Renal cortex interstitium (tissue), 15 donors: ENCODE measurements around the gene SUMO3. TPM values are rescaled to one million over a fixed set of nuclear protein-coding genes. Genes with fewer than 3 reads are reported as not detected.

Source experiments
- DNase-seq, 11 donors: peaks; one replicate each; pipeline ENCODE4 v3.0.0-alpha.2; 2013; ENCODE audit warnings: low read depth in 9 of 11, low spot score in 4 of 11; ENCODE audit errors: extremely low read depth in 1 of 11
- long read RNA-seq, 16 experiments: transcript quantifications; one replicate each; lab custom pipeline, GENCODE V29; 2026
- polyA plus RNA-seq, 3 donors: library from polyadenylated mRNA; unstranded; fragments of 120-200 nt; gene quantifications; one replicate each; pipeline ENCODE4 v1.2.1, GENCODE V29; 2013; ENCODE audit not compliant: insufficient read length in 3 of 3

SUMO3 gene
- polyA plus RNA-seq = 100 to 1,000 TPM in 2 of 3 donors, 10 to 100 TPM in 1; 93.3 to 123 (median 115) TPM
- long read RNA-seq, donor 1, transcript SUMO3-201 (4 exons, 1,807 nt) = major isoform, 48 of 48 reads
- long read RNA-seq, donor 1, partial matches to known transcripts = 0 of 48 reads
- long read RNA-seq, donor 1, other reads (novel, unspliced or antisense) = 0 of 48 reads
- long read RNA-seq, donor 2, transcript SUMO3-201 (4 exons, 1,807 nt) = major isoform, 58 of 58 reads
- long read RNA-seq, donor 2, partial matches to known transcripts = 0 of 58 reads
- long read RNA-seq, donor 2, other reads (novel, unspliced or antisense) = 0 of 58 reads
- long read RNA-seq, donor 3, transcript SUMO3-201 (4 exons, 1,807 nt) = major isoform, 80 of 82 reads
- long read RNA-seq, donor 3, partial matches to known transcripts = 0 of 82 reads
- long read RNA-seq, donor 3, other reads (novel, unspliced or antisense) = 0 of 82 reads
- long read RNA-seq, donor 4, transcript SUMO3-201 (4 exons, 1,807 nt) = major isoform, 32 of 32 reads
- long read RNA-seq, donor 4, partial matches to known transcripts = 0 of 32 reads
- long read RNA-seq, donor 4, other reads (novel, unspliced or antisense) = 0 of 32 reads
- long read RNA-seq, donor 5, transcript SUMO3-201 (4 exons, 1,807 nt) = major isoform, 98 of 99 reads
- long read RNA-seq, donor 5, partial matches to known transcripts = 0 of 99 reads
- long read RNA-seq, donor 5, other reads (novel, unspliced or antisense) = 0 of 99 reads
- long read RNA-seq, donor 6, transcript SUMO3-201 (4 exons, 1,807 nt) = major isoform, 33 of 33 reads
- long read RNA-seq, donor 6, partial matches to known transcripts = 0 of 33 reads
- long read RNA-seq, donor 6, other reads (novel, unspliced or antisense) = 0 of 33 reads
- long read RNA-seq, donor 7, transcript SUMO3-201 (4 exons, 1,807 nt) = major isoform, 55 of 185 reads
- long read RNA-seq, donor 7, partial matches to known transcripts = 130 of 185 reads
- long read RNA-seq, donor 7, other reads (novel, unspliced or antisense) = 0 of 185 reads
- long read RNA-seq, donor 8, transcript SUMO3-201 (4 exons, 1,807 nt) = major isoform, 78 of 210 reads
- long read RNA-seq, donor 8, partial matches to known transcripts = 131 of 210 reads
- long read RNA-seq, donor 8, other reads (novel, unspliced or antisense) = 0 of 210 reads
- long read RNA-seq, donor 9, transcript SUMO3-201 (4 exons, 1,807 nt) = major isoform, 44 of 103 reads
- long read RNA-seq, donor 9, partial matches to known transcripts = 59 of 103 reads
- long read RNA-seq, donor 9, other reads (novel, unspliced or antisense) = 0 of 103 reads
- long read RNA-seq, donor 10, transcript SUMO3-201 (4 exons, 1,807 nt) = major isoform, 45 of 46 reads
- long read RNA-seq, donor 10, partial matches to known transcripts = 0 of 46 reads
- long read RNA-seq, donor 10, other reads (novel, unspliced or antisense) = 0 of 46 reads
- long read RNA-seq, donor 11, transcript SUMO3-201 (4 exons, 1,807 nt) = major isoform, 43 of 95 reads
- long read RNA-seq, donor 11, partial matches to known transcripts = 52 of 95 reads
- long read RNA-seq, donor 11, other reads (novel, unspliced or antisense) = 0 of 95 reads
- long read RNA-seq, donor 12, transcript SUMO3-201 (4 exons, 1,807 nt) = major isoform, 23 of 24 reads
- long read RNA-seq, donor 12, partial matches to known transcripts = 0 of 24 reads
- long read RNA-seq, donor 12, other reads (novel, unspliced or antisense) = 0 of 24 reads
- long read RNA-seq, donor 13, transcript SUMO3-201 (4 exons, 1,807 nt) = major isoform, 109 of 114 reads
- long read RNA-seq, donor 13, partial matches to known transcripts = 5 of 114 reads
- long read RNA-seq, donor 13, other reads (novel, unspliced or antisense) = 0 of 114 reads
- long read RNA-seq, donor 14, transcript SUMO3-201 (4 exons, 1,807 nt) = major isoform, 57 of 58 reads
- long read RNA-seq, donor 14, partial matches to known transcripts = 0 of 58 reads
- long read RNA-seq, donor 14, other reads (novel, unspliced or antisense) = 0 of 58 reads
- long read RNA-seq, donor 15, transcript SUMO3-201 (4 exons, 1,807 nt) = major isoform, 26 of 70 reads
- long read RNA-seq, donor 15, partial matches to known transcripts = 44 of 70 reads
- long read RNA-seq, donor 15, other reads (novel, unspliced or antisense) = 0 of 70 reads
- long read RNA-seq, donor 16, transcript SUMO3-201 (4 exons, 1,807 nt) = major isoform, 118 of 119 reads
- long read RNA-seq, donor 16, partial matches to known transcripts = 0 of 119 reads
- long read RNA-seq, donor 16, other reads (novel, unspliced or antisense) = 0 of 119 reads

DNA sequence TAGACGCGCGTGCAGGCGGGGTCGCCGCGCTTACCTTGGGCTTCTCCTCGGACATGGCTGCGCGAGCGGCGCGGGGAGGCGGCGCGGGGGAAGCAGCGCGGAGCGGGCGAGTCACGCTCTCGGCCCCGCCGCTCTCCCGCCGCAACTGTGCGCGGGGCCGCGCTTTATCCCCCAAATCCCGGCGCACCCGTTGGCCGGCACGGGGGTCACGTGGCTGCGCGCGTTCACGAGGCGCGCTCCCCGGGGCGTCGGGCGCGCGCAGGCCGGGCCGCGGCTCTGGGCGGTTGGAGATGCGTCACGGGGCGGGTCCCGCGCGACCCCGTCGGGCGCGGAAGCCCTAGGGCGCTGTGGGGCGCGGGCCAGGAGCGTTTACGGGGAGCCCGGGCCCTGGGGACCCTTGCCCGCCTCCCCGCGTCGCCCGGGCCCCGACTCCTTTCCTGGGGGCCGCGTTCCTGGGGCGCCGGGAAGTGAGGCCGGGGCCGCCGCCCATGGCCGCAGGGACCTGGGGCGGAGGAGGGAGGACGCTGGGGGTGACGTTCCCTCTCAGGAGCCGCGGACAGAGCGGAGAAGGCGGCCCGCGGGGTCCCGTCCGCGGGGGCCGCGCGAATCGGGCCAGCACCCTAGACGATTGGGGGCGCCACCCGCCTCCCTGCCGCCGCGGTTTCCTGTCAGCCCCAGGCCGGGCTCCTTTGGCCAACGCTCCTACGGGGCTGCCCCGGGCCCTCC, at the start of gene SUMO3:
TSS of gene SUMO3 (minus strand) at position 149 of the 726 bp plus-strand sequence. CDS start at position 55, 94 bp downstream.
- DNase-seq = peak in 9 of 11 donors; percentile 39 to 82 (median 72)

DNA sequence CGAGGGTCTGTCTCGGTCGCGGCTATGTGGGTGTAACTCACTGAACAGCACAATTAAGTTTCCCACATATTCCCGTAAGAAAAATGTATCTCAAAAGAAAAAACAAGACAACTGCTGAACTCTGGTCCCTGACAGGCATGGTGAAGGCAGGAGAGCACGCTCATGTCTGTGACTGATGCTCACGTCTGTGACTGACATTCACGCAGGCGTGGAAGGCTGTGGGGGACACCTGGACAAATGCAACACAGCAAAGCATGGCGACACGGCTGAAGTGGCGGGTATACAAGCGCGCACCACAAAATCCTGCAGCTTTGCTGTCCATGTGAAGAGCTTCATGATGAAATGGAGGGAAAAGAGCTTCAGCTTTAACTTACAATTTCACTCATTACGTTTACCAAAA, 49.6 kb upstream of the SUMO3 start:
- no peak for DNase-seq

DNA sequence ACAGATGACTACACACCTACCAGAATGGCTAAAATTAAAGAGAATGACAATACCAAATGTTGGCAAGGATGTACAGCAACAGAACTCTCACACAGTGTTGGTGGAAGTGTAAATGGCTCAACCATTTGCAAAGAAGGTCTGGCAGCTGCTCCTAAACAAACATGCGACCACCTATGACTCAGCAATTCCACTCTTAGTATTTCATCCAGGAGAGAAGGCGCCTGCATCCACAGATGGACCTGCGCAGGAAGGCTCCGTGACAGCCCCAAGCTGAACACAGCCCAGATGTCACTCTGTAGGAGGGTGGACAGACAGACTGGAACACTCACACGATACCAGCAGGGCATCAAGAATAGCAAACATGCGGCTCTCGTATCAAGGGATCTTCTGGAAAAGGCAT, 48.9 kb upstream of the SUMO3 start:
- no peak for DNase-seq

DNA sequence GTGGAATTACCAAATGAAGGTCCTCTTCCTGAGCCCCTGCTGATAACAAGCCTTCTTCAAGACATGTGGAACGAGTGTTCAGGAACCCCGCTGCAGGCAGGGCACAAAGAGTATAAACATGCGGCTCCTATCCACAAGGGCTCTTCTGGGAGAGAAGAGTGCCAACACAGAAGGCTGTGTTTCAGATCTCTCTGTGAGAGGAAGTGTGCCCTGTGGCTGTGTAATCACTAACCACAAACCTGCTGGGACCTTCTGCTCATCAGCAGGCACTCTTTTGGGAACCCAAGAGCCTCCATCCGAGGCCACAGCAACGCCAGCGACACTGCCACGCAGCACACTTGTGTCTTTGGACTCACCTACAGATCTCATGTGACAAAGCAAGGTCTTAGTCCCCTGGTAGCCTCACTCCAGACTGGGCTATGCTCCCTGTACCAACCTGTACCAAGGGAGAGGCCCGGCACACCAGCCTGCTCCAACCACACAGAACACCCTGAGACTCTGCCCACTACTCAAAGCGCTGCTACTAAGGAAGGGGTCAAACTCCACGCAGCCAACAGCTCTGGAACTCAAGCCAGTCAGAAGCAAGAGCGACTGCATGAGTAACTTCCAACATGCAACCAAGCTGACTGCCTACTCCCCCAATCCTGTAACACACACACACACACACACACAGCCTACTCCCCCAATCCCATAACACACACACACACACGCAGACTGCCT, 47.9 kb upstream of the SUMO3 start:
- DNase-seq = no peak

DNA sequence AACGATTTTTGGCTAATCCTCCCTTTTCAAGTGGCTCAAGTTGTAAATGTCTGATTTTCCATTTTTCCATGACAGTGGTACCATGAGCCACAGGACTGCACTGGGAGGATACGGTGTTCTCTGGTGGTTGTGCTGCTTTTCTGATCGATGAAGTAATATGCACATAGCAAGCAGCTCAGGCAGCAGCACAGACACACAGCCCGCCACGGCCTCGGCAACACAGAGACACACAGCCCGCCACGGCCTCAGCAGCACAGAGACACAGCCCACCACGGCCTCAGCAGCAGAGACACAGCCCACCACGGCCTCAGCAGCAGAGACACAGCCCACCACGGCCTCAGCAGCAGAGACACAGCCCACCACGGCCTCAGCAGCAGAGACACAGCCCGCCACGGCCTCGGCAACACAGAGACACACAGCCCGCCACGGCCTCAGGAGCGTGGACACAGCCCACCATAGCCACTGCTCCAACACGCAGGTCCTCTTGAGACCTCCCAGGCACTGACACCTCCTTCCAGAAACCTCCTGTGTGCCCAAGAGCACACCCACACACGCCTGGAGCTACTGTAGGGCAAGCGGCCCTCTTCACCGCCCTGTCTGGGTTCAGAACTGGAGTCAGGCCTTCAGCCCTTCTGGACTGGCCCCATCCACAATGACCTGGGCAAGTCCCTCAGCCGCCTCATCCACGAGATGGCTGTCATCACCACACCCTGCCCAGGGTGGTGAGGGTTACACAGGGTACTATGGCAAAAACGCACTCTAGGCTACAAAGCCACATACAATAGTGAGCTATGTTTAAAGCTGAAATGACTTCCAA, 45.2 kb upstream of the SUMO3 start:
- no peak for DNase-seq

DNA sequence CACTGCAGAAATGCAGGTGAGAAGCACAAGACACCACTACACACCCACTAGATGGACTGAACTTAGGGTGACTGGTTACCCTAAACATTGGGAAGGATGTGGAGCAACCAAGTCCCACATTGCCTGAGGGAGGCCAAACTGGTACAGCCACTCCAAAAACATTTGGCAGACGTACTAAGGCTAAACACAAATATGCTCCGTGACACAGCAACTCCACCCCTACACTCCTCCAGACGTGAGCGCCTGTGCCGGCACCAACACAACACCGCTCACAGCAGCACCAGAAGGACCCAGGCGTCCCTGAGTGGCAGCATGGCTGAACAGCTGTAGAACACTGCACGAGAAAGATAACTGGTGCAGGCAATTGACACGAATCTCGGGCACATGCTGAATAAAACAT, 40.9 kb upstream of the SUMO3 start:
- no peak for DNase-seq

DNA sequence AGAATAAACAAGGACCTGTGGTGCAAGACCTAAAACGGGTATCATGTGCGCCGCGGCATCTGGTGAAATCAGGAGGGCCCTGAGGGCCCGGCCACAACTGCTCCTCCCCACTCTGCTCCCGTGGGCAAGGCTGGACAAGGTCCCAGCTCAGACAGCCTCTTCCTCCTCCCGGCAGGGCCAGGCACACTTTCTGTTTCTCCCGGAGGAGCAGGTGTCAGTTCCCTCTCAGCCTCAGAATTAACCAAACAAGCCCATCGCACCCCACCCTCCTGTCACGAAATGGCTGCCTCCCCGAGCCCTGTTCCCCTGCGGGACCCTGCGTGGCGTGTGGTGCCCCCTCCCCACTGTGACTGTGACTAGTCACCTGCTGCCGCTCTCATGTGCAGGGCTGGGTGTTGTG, 40.4 kb upstream of the SUMO3 start:
- DNase-seq = no peak

DNA sequence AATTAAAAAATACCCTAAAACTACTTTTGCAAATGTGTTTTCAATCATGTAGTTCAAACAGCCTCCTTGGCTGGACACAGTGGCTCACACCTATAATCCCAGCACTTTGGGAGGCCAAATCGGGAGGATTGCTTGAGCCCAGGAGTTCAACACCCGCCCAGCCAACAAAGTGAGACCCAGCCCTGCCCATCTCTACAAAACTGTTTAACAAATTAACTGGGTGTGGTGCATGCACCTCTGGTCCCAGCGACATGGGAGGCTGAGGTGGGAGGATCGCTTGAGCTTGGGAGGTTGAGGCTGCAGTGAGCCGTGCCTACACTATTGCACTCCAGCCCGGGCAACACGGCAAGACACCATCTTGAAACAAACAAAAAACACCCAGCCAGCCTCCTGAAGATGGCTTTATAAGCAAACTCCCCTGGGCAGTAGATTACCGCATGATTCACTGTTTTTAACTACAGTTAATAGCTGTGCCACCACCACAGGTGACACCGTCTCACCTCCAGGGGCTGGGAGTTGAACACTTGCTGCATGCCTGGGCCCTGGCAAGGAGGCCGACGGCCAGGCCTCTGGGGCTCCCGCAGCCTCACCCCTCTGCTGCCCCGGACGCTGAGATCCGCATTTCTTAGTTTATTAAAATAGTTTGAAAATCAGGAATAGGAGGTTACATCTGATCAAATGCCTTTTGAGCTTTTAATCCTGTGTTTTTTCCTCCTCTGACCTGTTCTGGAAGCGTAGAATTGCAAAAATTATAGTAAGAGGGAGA, 39.4 kb upstream of the SUMO3 start:
- no peak for DNase-seq

DNA sequence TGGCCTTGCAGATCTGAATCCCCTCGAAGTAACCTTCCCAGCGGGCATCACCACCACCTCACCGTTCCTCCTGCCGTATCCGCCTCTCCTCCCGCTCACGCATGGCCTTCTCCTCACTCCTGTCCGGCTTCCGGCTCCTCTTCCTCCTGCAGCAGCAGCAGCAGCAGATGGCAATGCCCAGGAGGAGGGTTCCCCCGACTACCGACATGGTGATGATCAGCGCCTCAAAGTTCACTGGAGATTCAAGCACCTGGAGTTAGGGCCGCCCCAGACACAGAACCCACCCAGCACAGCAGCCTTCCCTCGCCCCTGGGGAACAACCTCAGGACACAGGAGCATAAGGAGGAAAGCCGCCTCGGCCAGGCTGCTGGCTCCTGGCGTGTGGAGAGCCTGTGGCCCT, 38.3 kb upstream of the SUMO3 start:
- no peak for DNase-seq

DNA sequence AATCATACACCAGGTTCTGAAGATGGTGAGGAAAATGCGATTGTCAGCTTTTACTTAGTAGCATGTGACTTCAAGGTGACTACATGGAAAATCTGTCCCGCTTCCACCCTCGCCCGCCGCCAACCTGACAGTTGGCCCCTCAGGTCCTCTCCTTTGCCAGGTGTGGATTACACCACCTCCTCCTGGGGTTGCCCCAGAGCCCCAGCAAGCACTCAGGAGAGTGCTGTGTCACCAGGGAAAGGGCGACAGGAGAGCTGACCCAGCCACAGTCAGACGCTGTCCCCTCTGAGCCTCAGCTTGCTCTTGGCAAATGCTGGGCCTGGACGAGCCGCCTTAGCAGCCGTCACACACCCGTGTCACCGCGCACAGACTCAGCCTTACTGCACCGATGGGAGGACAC, 37.7 kb upstream of the SUMO3 start:
- no peak for DNase-seq

DNA sequence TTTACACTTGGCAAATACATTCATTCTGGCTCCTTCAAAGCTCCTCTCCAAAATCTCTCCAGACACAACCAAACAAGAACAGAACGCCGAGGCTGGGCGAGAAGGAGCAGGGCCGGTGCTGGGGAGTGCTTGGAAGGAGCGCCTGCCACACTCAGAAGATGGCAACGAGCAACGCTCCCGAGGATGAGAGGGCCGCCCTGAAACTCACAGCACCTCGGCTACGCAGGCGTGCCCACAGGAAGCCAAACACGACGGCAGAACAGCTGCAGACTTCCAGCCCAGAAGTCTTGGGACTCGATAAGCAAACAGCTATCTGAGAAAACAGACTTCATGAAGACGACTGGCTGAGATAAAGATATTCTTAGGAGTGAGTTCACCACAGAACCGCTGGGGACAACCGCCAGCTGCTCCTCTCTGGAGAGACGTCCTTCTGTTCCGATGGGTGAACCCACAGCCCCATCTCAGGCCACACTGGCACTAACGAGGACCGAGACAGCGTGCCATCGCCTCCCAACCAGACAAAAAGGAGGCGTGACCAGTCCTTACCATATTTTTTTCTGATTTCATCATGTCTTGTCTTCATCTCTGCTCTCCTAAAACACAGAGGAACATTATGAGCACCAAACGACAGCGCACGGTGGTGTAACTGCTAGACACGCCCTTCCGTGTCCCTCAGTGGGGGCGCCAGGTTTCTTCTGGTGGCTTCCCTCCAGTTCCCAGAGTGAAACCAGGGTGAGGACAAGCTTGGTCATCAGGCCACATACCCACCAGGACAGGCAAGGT, 37.0 kb upstream of the SUMO3 start:
- DNase-seq = no peak

DNA sequence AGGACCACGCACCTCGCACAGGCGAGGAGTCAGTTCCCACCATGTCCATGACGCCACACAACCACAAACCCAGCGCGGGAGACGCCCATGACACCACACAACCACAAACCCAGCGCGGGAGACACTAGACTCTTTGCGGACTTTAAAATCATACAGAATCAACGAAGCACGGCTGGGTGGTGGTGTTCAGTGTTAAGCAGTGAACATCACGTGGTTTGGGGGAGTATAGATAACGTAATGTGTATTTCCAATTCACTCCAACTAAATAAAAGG, 36.5 kb upstream of the SUMO3 start:
- DNase-seq = no peak

DNA sequence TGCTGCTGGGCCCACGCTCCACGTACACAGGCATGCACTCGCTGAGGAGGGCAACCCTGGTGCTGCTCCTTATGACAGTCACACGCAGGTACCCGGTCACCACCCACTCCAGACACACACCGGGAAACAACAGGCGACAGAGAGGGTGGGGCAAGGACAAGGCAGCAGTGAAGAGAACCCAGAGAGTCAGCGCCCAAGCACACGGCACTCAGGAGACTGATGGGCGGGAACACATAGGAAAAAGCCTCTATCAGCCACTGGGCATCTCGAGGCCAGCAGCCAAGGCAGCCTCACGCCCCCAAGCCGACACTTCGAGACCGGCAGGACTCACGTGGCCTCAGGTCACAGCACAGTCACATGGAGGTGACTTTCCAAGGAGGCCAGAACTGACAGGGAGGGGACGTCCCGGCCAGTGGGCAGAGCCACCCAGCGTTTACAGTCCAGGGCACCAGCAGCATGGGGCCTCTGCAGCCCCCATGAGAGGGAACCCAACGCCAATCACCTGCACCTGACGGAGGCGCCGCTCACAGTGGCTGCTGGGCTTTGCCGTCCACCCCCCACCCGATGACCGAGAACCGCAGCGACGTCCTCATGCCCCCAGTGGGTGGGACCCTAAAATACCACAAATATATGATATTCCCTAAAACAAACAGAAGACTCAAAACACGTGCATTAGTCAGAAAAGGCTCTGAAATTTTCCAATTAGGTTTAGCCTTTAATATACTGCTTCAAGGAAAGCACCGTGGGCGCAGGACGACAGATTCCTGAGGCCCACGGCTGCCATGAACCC, 35.9 kb upstream of the SUMO3 start:
- DNase-seq = no peak
